HG02943 (cell line): ENCODE results near the gene PDLIM3.
A peak's percentile ranks its signal among the peaks of the same experiment; 100 is the strongest.

ENCODE experiments used
- ATAC-seq: cut with Tn5 transposase; IDR thresholded peaks from one replicate; pipeline ENCODE4 v1.9.1; 2021; ENCODE audit warnings: mild to moderate bottlenecking, low read depth, moderate library complexity; ENCODE audit not compliant: unreplicated experiment

Gene PDLIM3

DNA sequence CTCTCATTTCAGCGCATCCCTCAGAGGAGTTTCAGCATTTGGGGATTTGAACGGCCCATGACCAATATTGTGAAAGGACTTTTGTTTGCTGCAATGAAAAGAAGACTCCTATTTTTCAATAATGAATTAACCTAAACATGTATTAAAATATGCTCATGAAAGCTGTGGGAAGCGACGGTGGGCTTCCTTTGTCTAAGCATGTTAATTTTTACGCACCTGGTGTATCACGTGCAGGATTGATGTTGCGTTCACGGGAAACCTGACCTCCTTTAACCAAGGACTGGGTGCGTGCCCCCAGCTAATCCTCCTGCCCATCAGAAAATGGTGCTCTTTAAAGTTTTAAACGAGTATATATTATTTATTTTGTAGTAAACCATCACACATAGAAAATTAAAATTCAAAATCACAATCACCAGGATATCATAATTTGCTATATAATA, 63.2 kb downstream of the PDLIM3 start:
- ATAC-seq = no peak

DNA sequence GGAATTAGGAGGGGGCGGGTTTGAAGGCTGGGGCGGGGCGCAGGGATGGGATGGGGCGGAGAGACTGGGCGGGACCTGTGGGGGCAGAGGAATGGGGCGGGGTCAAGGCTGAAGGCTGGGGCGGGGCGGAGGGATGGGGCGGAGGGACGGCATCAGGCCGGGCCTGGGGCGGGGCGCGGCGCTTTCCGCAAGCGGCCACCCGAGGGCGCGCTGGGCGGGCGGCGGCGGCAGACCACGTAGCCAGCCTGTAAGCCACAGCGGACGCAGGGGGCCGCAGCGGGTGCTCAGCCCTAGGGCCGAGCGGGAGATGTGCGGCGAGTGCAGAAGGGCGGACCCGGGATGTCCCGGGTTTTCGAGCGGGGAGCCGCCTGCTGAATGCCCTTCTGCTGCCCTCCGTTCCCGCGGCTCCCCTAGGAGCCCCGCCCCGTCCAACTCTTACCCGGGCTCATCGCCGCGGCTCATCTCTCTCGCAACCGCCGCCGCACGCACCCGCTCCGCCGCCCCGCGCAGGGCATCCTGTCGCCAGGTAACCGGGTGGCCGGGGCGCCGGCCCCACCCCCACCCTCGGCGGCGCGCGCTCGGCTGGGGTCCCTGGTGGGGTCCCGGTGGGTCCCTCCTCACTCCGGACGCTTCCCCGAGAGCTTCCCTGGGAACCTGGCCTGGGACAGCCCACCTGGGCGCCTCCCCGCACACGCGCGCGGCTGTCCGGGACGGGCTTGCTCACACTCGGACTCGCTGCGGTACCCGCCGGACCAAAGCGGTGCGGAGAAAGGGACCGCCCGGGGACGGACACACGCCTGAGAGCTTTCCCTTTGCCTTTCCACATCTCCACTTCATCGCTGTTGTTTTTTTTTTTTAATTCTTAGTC, 63.8 kb downstream of the PDLIM3 start, which contains the start of gene CCDC110:
Gene CCDC110, minus strand, starts transcription at position 499 of the 868 bp plus-strand sequence. Its CDS starts 50 bp downstream, at position 449.
- ATAC-seq = peak; percentile 83

DNA sequence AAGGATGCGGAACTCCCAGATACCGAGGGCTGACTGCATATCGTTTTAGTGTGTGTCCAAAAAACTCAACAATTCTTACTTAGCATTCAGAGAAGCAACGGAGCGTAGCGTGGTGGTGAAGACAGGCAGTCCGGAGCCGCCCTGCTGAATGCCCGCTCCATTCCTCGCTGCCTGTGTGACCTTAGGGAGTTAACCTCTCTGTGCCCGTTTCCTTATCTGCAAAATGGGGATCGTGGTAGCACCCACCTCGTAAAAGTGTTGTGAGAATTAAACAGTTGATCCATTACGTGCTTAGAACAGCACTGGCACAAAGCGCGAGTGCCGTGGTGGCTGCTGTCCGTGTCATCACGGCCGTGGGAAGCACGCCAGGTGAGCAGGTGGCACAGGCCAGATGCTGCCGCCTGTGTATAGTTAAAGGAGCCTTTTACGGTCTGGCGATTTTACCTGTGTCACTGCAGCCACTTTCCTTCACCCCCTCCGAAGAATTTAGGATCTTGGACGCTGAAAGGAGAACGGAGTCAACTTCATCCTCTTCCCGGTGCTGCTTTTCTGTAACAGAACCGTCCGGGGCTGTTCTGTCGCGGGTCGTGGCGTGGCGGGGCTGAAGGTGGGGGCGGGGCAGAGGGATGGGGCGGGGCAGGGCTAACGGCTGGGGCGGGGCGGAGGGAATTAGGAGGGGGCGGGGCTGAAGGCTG, 64.7 kb downstream of the PDLIM3 start:
- no peak for ATAC-seq

DNA sequence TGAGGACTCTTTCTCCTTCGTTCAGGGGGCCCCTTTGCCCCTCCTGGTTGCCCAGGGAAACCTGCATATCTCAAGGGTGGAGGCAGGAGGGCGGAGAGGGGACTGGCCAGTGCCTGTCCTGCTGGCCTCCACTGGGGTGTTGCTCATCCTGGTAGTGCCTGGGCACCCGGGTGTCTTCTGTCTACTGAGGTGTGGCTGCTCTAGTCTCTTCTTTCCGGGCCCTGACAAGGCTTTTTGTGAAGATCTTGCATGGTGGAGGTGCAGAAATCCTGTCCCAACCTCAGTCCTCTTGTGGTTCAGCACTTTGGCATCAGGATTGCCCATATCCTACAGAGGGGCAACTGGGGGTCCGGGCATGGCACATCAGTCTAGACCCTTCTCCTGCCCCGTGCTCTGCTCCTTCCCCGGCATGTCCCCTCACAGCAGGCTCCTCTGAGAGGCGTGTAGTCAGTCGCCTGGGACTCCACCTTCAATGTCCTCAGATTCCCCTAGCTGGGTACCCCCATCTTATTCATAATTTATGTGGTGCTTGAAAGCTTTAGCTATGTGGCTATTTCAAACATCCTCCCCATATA, 65.6 kb downstream of the PDLIM3 start:
- ATAC-seq = no peak

DNA sequence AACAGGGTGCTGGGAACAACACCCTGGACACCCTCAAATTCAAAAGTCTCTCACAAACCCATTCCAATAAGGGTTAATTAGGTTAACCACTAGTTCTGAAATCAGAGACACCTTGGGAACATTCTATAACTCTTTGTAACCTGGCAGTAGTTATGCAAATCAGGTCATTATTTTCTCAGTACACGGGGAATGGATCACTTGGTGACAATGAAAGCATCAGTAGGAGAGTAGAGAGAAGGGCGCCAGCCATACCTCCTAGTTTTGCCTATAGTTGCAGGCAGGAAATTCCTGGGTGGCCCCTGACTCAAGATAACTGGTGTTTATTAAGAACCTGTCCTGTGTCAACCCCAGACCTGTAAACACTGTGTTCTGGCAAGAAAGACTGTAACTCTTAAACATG, 66.3 kb downstream of the PDLIM3 start:
- no peak for ATAC-seq

DNA sequence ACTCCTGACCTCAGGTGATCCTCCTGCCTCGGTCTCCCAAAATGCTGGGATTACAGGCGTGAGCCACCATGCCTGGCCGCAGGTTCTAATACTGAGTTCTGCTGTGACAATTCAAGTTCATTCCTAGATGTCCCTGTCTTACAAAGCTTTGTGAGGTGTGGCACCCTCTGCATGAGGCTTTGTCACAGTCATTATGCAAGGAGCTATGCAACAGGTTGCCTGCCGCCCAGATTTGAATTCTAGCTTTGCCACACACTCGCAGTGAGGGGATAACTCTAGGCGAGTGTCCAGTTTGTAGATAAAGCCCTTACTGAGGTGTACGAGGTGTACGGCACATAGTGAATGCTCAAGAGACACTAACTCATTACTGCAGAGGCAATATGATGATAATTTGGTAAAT, 67.3 kb downstream of the PDLIM3 start:
- ATAC-seq = no peak

DNA sequence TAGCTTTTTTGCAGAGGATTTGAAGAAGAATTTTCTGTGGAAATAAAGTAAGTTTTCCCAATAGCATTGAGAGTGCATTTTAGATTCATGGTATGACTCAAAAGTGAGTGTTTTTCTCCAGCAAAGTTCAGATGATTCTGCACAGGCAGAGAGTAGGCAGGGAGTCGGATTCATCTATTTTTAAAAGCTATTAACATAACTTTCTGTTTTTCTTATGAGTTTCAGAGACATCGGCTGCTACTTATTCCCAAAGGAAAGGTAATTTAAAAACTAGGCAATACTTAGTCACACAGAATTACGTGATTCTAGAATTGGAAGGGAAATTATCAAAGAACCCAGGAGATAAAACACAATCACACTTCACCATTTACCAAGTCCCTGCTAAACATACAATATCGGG, 68.2 kb downstream of the PDLIM3 start:
- ATAC-seq = no peak

DNA sequence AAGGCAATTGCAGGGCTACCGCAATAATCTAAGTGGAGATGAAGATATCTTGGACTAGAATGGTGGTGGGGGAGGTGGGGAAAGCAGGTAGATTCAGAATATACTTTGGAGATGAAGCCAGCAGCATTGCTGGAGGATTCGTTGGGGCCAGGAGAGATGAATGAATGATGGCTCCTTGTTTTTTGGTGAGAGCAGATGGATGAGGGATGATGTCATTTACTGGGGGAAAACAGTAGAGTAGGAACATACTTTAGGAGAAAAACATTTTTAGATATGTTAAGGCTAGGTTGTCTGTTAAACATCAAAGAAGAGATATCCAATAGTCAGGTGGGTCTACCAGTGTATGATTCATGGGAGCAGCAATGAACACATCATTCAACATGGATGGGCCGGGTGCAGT, 69.6 kb downstream of the PDLIM3 start:
- no peak for ATAC-seq

DNA sequence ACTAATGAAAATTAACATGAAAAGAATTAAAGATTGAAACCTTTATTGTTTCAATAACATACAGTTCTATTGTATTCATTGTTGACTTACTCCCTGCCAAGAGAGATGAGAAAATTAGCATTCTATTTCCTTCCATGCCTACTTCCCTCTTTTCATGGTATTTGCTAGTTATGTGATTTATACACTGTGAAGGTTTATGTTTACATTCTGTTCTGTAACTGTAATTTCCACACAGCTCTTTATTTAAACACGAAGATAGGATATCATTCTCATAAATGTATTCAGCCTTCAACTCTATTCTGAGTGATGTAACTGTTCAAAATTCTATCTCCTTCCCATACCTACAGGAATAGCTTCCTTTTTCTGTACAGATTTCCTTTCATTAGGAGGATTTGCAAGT, 70.4 kb downstream of the PDLIM3 start:
- ATAC-seq = no peak

DNA sequence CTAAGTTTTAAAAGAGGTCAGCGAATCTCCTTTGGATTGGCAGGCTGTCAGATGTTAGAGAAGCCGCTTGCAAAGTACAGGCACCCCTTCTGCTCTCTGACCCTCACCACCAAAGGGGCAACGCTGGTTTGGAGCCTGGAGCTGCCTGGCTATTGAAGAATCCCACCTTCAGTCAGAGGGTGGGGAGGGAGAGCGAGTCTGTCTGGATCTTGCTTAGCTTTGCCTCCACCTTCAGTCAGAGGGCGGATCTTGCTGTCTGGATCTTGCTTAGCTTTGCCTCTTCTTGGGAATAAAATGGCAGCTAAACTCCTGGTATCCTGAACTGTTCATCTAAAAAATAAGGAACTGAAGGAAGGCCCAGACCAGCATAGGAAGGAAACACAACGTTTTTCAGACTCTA, 71.1 kb downstream of the PDLIM3 start:
- no peak for ATAC-seq

DNA sequence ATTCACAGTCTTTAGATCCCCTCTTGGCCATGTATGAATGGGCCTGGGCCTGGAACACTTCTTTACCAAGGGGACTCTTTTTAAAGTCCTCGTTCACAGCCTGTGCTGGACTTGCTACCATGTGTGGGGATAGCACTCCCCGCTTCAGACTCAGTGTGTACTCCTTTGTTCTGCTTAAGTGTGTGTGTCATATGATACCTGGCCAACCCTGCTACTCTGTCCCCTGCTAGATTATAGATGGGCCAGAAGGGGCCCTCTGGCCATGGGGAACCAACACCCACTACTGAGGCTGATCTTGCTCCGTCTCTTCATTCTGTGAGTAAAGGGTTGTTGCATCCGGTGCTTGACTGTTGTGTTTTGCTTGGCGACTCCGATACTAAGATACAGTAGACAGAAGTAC, 71.8 kb downstream of the PDLIM3 start:
- ATAC-seq = no peak

DNA sequence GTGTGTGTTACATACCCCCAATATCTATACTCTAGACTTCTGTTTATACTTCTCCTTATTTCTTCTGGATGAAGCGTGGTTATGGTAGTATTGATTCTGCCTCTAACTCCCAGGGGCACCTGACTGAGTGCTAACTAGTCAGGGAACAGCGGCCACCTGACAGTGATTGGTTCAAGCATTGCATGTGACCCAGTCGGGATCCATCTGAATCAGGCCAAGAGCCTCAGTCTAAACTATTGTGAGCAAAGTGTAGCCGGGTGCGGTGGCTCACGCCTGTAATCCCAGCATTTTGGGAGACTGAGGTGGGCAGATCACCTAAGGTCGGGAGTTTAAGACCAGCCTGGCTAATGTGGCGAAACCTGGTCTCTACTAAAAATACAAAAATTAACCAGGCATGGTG, 73.7 kb downstream of the PDLIM3 start:
- no peak for ATAC-seq

DNA sequence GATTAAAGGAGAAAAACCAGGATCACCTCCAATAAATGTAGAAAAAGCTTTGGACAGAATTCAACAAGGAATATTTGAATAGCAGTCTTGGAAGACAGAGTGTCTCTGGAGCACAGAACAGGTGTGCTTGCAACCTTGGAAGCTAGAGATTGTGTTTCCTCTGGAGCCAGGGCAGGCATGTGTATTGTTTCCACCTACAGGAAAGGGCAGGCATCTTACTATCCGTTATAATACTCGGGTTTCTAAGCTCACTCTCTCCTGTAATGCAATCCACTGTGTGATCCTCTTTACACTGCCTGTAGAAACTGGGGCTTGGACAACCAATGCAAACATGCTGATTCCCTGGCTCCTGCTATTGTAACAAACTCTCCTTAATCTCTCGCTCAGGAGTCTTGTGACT, 78.2 kb downstream of the PDLIM3 start:
- ATAC-seq = no peak

DNA sequence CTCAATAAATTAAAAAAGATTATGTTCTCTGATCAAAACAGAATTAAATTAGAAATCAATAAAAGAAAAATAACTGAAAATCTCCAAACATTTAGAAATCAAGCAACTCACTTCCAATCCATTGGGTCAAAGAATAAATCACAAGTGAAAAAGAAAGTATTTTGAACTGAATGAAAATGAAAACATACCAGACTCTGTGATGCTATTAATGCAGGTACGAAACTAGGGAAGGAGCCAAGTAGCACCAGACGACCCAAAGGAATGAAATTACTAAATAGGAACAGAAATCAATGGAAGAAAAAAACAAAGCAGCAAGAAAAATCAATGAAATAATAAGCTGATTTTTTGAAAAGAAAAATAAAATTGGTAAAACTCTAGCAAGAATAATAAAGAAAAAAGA, 79.2 kb downstream of the PDLIM3 start:
- ATAC-seq = no peak
